H1 (cell line): ENCODE measurements around the gene NTN1. TPM values are rescaled to one million over a fixed set of nuclear protein-coding genes. Genes with fewer than 3 reads are reported as not detected.

ENCODE experiments used
- CTCF ChIA-PET: fragments of 300-600 bp; sonication (Branson Sonifier 250); formaldehyde crosslinking; loops from one replicate; lab custom pipeline; 2021; ENCODE audit not compliant: partially characterized antibody; lab: Charles Lee
- POLR2A ChIA-PET: fragments of 300-600 bp; sonication (Branson Sonifier 250); formaldehyde crosslinking; loops from one replicate; lab custom pipeline; 2021; ENCODE audit warnings: inconsistent platforms; ENCODE audit not compliant: partially characterized antibody; lab: Charles Lee
- DNase-seq, 2 experiments: peaks; one replicate each; pipeline versions ENCODE4 v3.0.0 to v3.0.0-alpha.2; 2010 to 2022; ENCODE audit warnings: low spot score in 2 of 2, low read depth in 1 of 2, mixed read lengths in 1 of 2
- FAIRE-seq: peaks from 2 replicates; lab custom pipeline; 2011; peaks lifted over from hg19 to GRCh38; lab: Jason Lieb, UNC
- H2AFZ ChIP-seq: 2 replicates; pipeline ENCODE4 v1.8.1; 2012; ENCODE audit warnings: low read length, inconsistent platforms
- H2AK5ac ChIP-seq: 2 replicates; pipeline ENCODE4 v1.6.1; 2013; ENCODE audit warnings: low read depth, low read length
- H2BK120ac ChIP-seq: replicated peaks from 2 replicates; pipeline ENCODE3; 2013; ENCODE audit warnings: low read depth, low read length, inconsistent platforms
- H2BK12ac ChIP-seq: 2 replicates; pipeline ENCODE4 v1.6.1; 2013; ENCODE audit warnings: low read depth, low read length
- H2BK15ac ChIP-seq: 2 replicates; pipeline ENCODE4 v1.6.1; 2013; ENCODE audit warnings: low read length
- H2BK20ac ChIP-seq: 2 replicates; pipeline ENCODE4 v1.6.1; 2013; ENCODE audit warnings: low read length
- H2BK5ac ChIP-seq: 2 replicates; pipeline ENCODE4 v1.6.1; 2013; ENCODE audit warnings: low read depth, low read length
- H3K14ac ChIP-seq: 2 replicates; pipeline ENCODE4 v1.6.1; 2013; ENCODE audit warnings: inconsistent platforms; ENCODE audit not compliant: insufficient read length
- H3K18ac ChIP-seq: 2 replicates; pipeline ENCODE4 v1.6.1; 2013; ENCODE audit warnings: low read length; ENCODE audit errors: extremely low read depth
- H3K23ac ChIP-seq: 2 replicates; pipeline ENCODE4 v1.6.1; 2013; ENCODE audit warnings: inconsistent platforms; ENCODE audit not compliant: insufficient read length
- H3K23me2 ChIP-seq: 2 replicates; pipeline ENCODE4 v1.6.1; 2013; ENCODE audit warnings: low read depth, low read length
- H3K27ac ChIP-seq: 2 replicates; pipeline ENCODE4 v1.6.1; 2011; ENCODE audit warnings: low read depth, low read length, inconsistent platforms
- H3K27me3 ChIP-seq, 4 experiments: replicated peaks in 1 of 4; 1 replicate in 1 of 4; 2 replicates in 3 of 4; pipeline versions ENCODE4 v1.6.1 to v1.8.1; 2011 to 2013; ENCODE audit warnings: low read length in 3 of 4, mild to moderate bottlenecking in 3 of 4, inconsistent platforms in 2 of 4, mixed read lengths in 2 of 4, moderate library complexity in 1 of 4; ENCODE audit not compliant: control insufficient read depth in 3 of 4, insufficient read depth in 3 of 4; ENCODE audit errors: extremely low read depth in 1 of 4
- H3K36me3 ChIP-seq, 4 experiments: 2 replicates each; pipeline versions ENCODE4 v1.6.1 to v1.8.1; 2011 to 2013; ENCODE audit warnings: mild to moderate bottlenecking in 4 of 4, low read length in 3 of 4, moderate library complexity in 2 of 4, control low read depth in 1 of 4, inconsistent platforms in 1 of 4; ENCODE audit not compliant: insufficient read depth in 4 of 4, control insufficient read depth in 2 of 4
- H3K4ac ChIP-seq: replicated peaks from 2 replicates; pipeline ENCODE3; 2013; ENCODE audit warnings: low read length, low read depth, mixed read lengths, inconsistent platforms; ENCODE audit not compliant: insufficient read length
- H3K4me1 ChIP-seq, 4 experiments: replicated peaks in 1 of 4; 1 replicate in 1 of 4; 2 replicates in 3 of 4; pipeline versions ENCODE4 v1.6.1 to v1.8.1; 2011 to 2013; ENCODE audit warnings: low read length in 3 of 4, inconsistent platforms in 2 of 4, mixed read lengths in 1 of 4; ENCODE audit not compliant: insufficient read depth in 4 of 4, control insufficient read depth in 3 of 4
- H3K4me2 ChIP-seq, 2 experiments: 2 replicates each; pipeline versions ENCODE4 v1.6.1 to v1.8.1; 2011 to 2013; ENCODE audit warnings: low read depth in 2 of 2, low read length in 2 of 2, control low read depth in 1 of 2, inconsistent platforms in 1 of 2, mild to moderate bottlenecking in 1 of 2; ENCODE audit not compliant: insufficient read depth in 1 of 2
- H3K4me3 ChIP-seq, 4 experiments: fragments of 200-600, 300-600 bp in 1 of 4; sonication (generic), shearing (Covaris generic), sonication (Bioruptor Twin) in 1 of 4; 2 replicates each; pipeline versions ENCODE4 v1.5.1 to v1.8.1; 2011 to 2016; ENCODE audit warnings: low read length in 4 of 4, low read depth in 3 of 4, control low read depth in 2 of 4, inconsistent platforms in 2 of 4, mild to moderate bottlenecking in 2 of 4, mixed read lengths in 1 of 4, moderate library complexity in 1 of 4; ENCODE audit not compliant: insufficient read depth in 2 of 4; ENCODE audit errors: extremely low read depth in 1 of 4
- H3K56ac ChIP-seq: replicated peaks from 2 replicates; pipeline ENCODE3; 2013; ENCODE audit warnings: low read depth, mild to moderate bottlenecking, mixed read lengths, low read length, inconsistent platforms; ENCODE audit not compliant: insufficient read length
- H3K79me1 ChIP-seq: 2 replicates; pipeline ENCODE4 v1.6.1; 2013; ENCODE audit warnings: low read depth, low read length, control low read depth
- H3K79me2 ChIP-seq, 2 experiments: 2 replicates each; pipeline versions ENCODE4 v1.6.1 to v1.8.1; 2012 to 2013; ENCODE audit warnings: low read length in 2 of 2, mild to moderate bottlenecking in 2 of 2, inconsistent platforms in 1 of 2; ENCODE audit not compliant: insufficient read depth in 2 of 2, control insufficient read depth in 1 of 2
- H3K9ac ChIP-seq, 4 experiments: replicated peaks in 1 of 4; 1 replicate in 1 of 4; 2 replicates in 3 of 4; pipeline versions ENCODE4 v1.6.1 to v1.8.1; 2011 to 2013; ENCODE audit warnings: low read depth in 3 of 4, low read length in 3 of 4, control low read depth in 2 of 4, mild to moderate bottlenecking in 2 of 4, moderate library complexity in 2 of 4, inconsistent platforms in 1 of 4; ENCODE audit errors: extremely low read depth in 1 of 4
- H3K9me3 ChIP-seq, 2 experiments: 2 replicates each; pipeline versions ENCODE4 v1.6.1 to v1.8.1; 2012 to 2013; ENCODE audit warnings: mild to moderate bottlenecking in 2 of 2, moderate library complexity in 2 of 2, control low read depth in 1 of 2, inconsistent platforms in 1 of 2, low read depth in 1 of 2, low read length in 1 of 2, mixed read lengths in 1 of 2; ENCODE audit not compliant: insufficient read depth in 2 of 2
- H4K20me1 ChIP-seq, 2 experiments: replicated peaks in 1 of 2; 2 replicates each; pipeline versions ENCODE3 to v1.8.1; 2011 to 2013; ENCODE audit warnings: inconsistent platforms in 2 of 2, low read length in 2 of 2, mild to moderate bottlenecking in 1 of 2; ENCODE audit not compliant: insufficient read depth in 2 of 2, control insufficient read depth in 1 of 2
- H4K5ac ChIP-seq: 2 replicates; pipeline ENCODE4 v1.6.1; 2013; ENCODE audit warnings: low read length, low read depth, mixed read lengths, inconsistent platforms; ENCODE audit not compliant: insufficient read length
- H4K8ac ChIP-seq: 2 replicates; pipeline ENCODE4 v1.8.0; 2013; ENCODE audit warnings: mild to moderate bottlenecking, moderate library complexity, low read length, inconsistent platforms; ENCODE audit not compliant: insufficient read depth; ENCODE audit errors: extremely low read depth
- H4K91ac ChIP-seq: replicated peaks from 2 replicates; pipeline ENCODE3; 2013; ENCODE audit warnings: low read length, mixed read lengths, inconsistent platforms; ENCODE audit not compliant: insufficient read length
- CBX5 ChIP-seq: fragments of 300-800, 300-1000 bp; sonication (generic); IDR thresholded peaks from 2 replicates; pipeline ENCODE4 v1.7.1; 2016; ENCODE audit warnings: antibody characterized with exemption, low read length, low read depth
- CHD1 ChIP-seq: IDR thresholded peaks from 2 replicates; pipeline ENCODE4 v1.6.1; 2012; ENCODE audit warnings: low read depth, low read length, improper control_type of control experiment
- EZH2 ChIP-seq: fragments of 200-600 bp; sonication (generic); IDR thresholded peaks from 2 replicates; pipeline ENCODE4 v1.7.1; 2012; ENCODE audit warnings: low read depth, mild to moderate bottlenecking, moderate library complexity, low read length, inconsistent platforms; ENCODE audit not compliant: severe bottlenecking
- FOSL1 ChIP-seq: IDR thresholded peaks from 2 replicates; pipeline ENCODE4 v1.6.1; 2011; ENCODE audit warnings: mild to moderate bottlenecking, low read depth, low read length, moderate library complexity; ENCODE audit not compliant: insufficient read depth
- HDAC6 ChIP-seq: IDR thresholded peaks from one replicate; pipeline ENCODE4 v1.7.1; 2012; ENCODE audit warnings: low read depth, mild to moderate bottlenecking, inconsistent platforms, low read length, moderate library complexity
- JUN ChIP-seq: IDR thresholded peaks from 2 replicates; pipeline ENCODE4 v1.6.1; 2011; ENCODE audit warnings: low read depth, mild to moderate bottlenecking, improper control_type of control experiment, low read length
- RFX5 ChIP-seq: IDR thresholded peaks from 2 replicates; pipeline ENCODE4 v1.6.1; 2011; ENCODE audit warnings: low read depth, low read length, improper control_type of control experiment, borderline replicate concordance
- RXRA ChIP-seq: IDR thresholded peaks from 2 replicates; pipeline ENCODE4 v1.6.1; 2011; ENCODE audit warnings: low read depth, mild to moderate bottlenecking, low read length, moderate library complexity; ENCODE audit not compliant: insufficient read depth
- SAP30 ChIP-seq: fragments of 300-600 bp; sonication (generic); IDR thresholded peaks from 2 replicates; pipeline ENCODE4 v1.7.1; 2012; ENCODE audit warnings: low read length, moderate library complexity, mild to moderate bottlenecking, inconsistent platforms; ENCODE audit not compliant: insufficient read depth, insufficient replicate concordance
- SIN3A ChIP-seq, 2 experiments: IDR thresholded peaks in 1 of 2; conservative IDR thresholded peaks in 1 of 2; 2 replicates each; pipeline ENCODE4 v1.6.1; 2011 to 2012; ENCODE audit warnings: low read length in 2 of 2, improper control_type of control experiment in 1 of 2, low read depth in 1 of 2, mild to moderate bottlenecking in 1 of 2
- TEAD4 ChIP-seq: IDR thresholded peaks from 2 replicates; pipeline ENCODE4 v1.6.1; 2012; ENCODE audit warnings: low read depth, low read length, inconsistent platforms, mixed read lengths
- WGBS, 2 experiments: shearing (Covaris generic) in 1 of 2; methylation state at CpG; one replicate each; pipeline versions ENCODE4 v1.1.6 to v1.1.7; 2013 to 2015; ENCODE audit warnings: low lambda C conversion rate in 2 of 2, mixed read lengths in 2 of 2, inconsistent platforms in 1 of 2, low coverage in 1 of 2, missing lambda C conversion rate in 1 of 2; ENCODE audit not compliant: insufficient replicate concordance in 2 of 2, insufficient coverage in 1 of 2, insufficient read length in 1 of 2; ENCODE audit errors: extremely low coverage in 1 of 2, missing lambda C conversion rate in 1 of 2; 5-methylcytosine and 5-hydroxymethylcytosine counted together
- polyA plus RNA-seq, 7 experiments: library from polyadenylated mRNA; depleted of rRNA in 3 of 7; stranded (reverse) in 5 of 7; unstranded in 2 of 7; fragments of >200 nt in 5 of 7; fragments of 200-250 nt in 2 of 7; gene quantifications; 1 replicate in 5 of 7; 2 replicates in 1 of 7; 4 replicates in 1 of 7; pipeline versions ENCODE4 v1.2.1 to v1.2.3, GENCODE V29; 2011 to 2013; ENCODE audit warnings: missing spikeins in 2 of 7, mixed read lengths in 2 of 7
- total RNA-seq: library from RNA; stranded (reverse); fragmentation: NEBNext Ultra II Directional; extraction: Animal tissue kit (Norgen Biotek cat#: 25700); gene quantifications from 2 replicates; pipeline ENCODE4 v1.2.1, GENCODE V29; 2021
- TF ChIP-seq, protein P1 (sequence below): IDR thresholded peaks from 2 replicates; pipeline ENCODE4 v1.6.1; 2012; ENCODE audit warnings: inconsistent platforms
- TF ChIP-seq, protein P2 (sequence below): IDR thresholded peaks from 2 replicates; pipeline ENCODE4 v1.6.1; 2011; ENCODE audit warnings: low read depth, mild to moderate bottlenecking, low read length; ENCODE audit not compliant: insufficient read depth

The NTN1 gene
- total and polyA plus RNA-seq, 2 of the 8 experiments (the other 6 are each of a cell fraction or from before 2014, with no cell fraction given) = 2.0 to 2.3 TPM

DNA sequence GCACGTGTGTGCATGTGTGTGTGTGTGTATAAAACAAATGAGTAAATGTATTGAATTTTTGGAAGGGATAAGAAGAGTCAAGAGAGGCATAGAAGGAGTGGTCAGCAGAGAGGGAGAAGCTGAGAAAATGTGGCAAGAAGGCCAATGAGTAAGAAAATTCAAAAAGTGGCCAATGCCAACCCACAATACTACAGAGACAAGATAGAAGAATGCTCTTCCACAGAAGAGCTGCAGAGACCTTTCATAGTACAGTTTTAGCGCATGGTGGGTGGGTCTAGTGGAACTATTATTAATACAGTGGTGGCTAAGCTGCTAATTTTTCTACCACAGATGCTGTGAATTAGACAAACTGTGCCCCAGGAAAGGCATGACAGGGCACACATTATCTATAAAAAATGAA, 233.5 kb downstream of the NTN1 start:
- Histone ChIP-seq H4K91ac (no peak overlapping the region), H3K27ac (no peak overlapping the region), H3K23me2 (no peaks in the 10 kb centered on the region), H3K14ac (no peak overlapping the region), H2AK5ac (no peak overlapping the region), H3K18ac (no peak overlapping the region), H3K4me3 (no peak overlapping the region), H4K5ac (no peak overlapping the region), H3K79me1 (no peaks in the 10 kb centered on the region), H3K9me3 (no peaks in the 10 kb centered on the region), H3K23ac (no peak overlapping the region), H3K27me3 (0 out of 7 replicates have a peak, but pooled peaks cover 0 to 2% (median 0%) of the 10 kb centered on the region in 4 experiments), H4K8ac (no peak overlapping the region), H2AFZ (no peak overlapping the region), H3K36me3 (no peaks in the 10 kb centered on the region), H3K56ac (no peak overlapping the region), H2BK12ac (0 out of 2 replicates have a peak overlapping the region, but pooled peaks have one; percentile 9), H3K4me2 (no peak overlapping the region), H2BK120ac (no peak overlapping the region), H3K4me1 (peaks cover 0 to 8% (median 2%) of the 10 kb centered on the region in 4 experiments; a peak in 4 of 7 replicates), H3K9ac (no peak overlapping the region), H2BK20ac (no peak overlapping the region), H3K79me2 (no peaks in the 10 kb centered on the region), H2BK15ac (no peak overlapping the region), H3K4ac (no peak overlapping the region), H4K20me1 (no peaks in the 10 kb centered on the region), H2BK5ac (no peak overlapping the region)
- ChIA-PET CTCF (interaction anchor here (1.2 to 1.3 kb wide), 2 partner anchors 30 to 253 kb away, joined by 3 read pairs; no protein-coding TSS in a partner anchor), POLR2A (interaction anchor here (0.7 kb wide), 1 partner anchor 399 kb away, joined by 3 read pairs; no protein-coding TSS in a partner anchor)
- no peak for DNase-seq
- no peak for FAIRE-seq
- 76% methylated on average over 2 of the region's 2 CpGs; no CpG with 5 or more reads in 1 of the 2 experiments for WGBS, 2 experiments
- TF ChIP-seq SIN3A (conservative IDR thresholded peaks at IDR 0.05 in 1 of 2, IDR thresholded peaks at IDR 0.05 in 1 of 2; ENCODE audit: low read depth in 1 of 2, low read length in 2 of 2) (no peak), RFX5 (no peak), EZH2 (no peak), SAP30 (no peak), JUN (no peak), HDAC6 (no peak), RXRA (no peak), TEAD4 (no peak), FOSL1 (no peak), CHD1 (no peak), CBX5 (no peak)
- TF ChIP-seq, protein P1, sequence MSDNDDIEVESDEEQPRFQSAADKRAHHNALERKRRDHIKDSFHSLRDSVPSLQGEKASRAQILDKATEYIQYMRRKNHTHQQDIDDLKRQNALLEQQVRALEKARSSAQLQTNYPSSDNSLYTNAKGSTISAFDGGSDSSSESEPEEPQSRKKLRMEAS = no peak
- TF ChIP-seq, protein P2, sequence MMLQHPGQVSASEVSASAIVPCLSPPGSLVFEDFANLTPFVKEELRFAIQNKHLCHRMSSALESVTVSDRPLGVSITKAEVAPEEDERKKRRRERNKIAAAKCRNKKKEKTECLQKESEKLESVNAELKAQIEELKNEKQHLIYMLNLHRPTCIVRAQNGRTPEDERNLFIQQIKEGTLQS = no peak
